Caco-2 (cell line): ENCODE results near the gene CLDN22. TPM values are rescaled to one million over a fixed set of nuclear protein-coding genes. Genes with fewer than 3 reads are reported as not detected.

Source experiments
- BruUV-seq: library from RNA; stranded (reverse); fragments of 400-500 nt; replicated peaks from 2 replicates; lab custom pipeline; 2021; lab: Mats Ljungman, UMichigan
- CTCF ChIA-PET: fragments of 300-600 bp; sonication (Branson Sonifier 250); formaldehyde crosslinking; loops from one replicate; lab custom pipeline; 2022; ENCODE audit warnings: antibody characterized with exemption; lab: Charles Lee
- POLR2A ChIA-PET: fragments of 300-600 bp; sonication (Branson Sonifier 250); formaldehyde crosslinking; loops from one replicate; lab custom pipeline; 2022; ENCODE audit warnings: antibody characterized with exemption; lab: Charles Lee
- DNase-seq, 2 experiments: peaks; one replicate each; pipeline versions ENCODE4 v3.0.0 to v3.0.0-alpha.2; 2020 to 2022
- H3K27me3 ChIP-seq: replicated peaks from 2 replicates; pipeline ENCODE4 v1.6.0; 2011; ENCODE audit warnings: low read length; ENCODE audit not compliant: control insufficient read depth, insufficient read depth
- H3K36me3 ChIP-seq: 2 replicates; pipeline ENCODE4 v1.5.1; 2011; ENCODE audit warnings: low read length; ENCODE audit not compliant: control insufficient read depth, insufficient read depth
- H3K4me1 ChIP-seq: fragments of 250-450 bp; sonication (Bioruptor Pico); 2 replicates; pipeline ENCODE4 v1.5.1; 2020; ENCODE audit warnings: mild to moderate bottlenecking
- H3K4me3 ChIP-seq: 2 replicates; pipeline ENCODE4 v1.5.1; 2011; ENCODE audit warnings: low read depth, mild to moderate bottlenecking, control low read depth, low read length
- H3K9me3 ChIP-seq: fragments of 250-450 bp; sonication (Bioruptor Pico); 2 replicates; pipeline ENCODE4 v1.5.1; 2020; ENCODE audit warnings: mild to moderate bottlenecking, moderate library complexity
- H3K27ac Mint-ChIP-seq: one replicate; pipeline ENCODE4 v1.8.0; 2022; ENCODE audit warnings: mixed read lengths; ENCODE audit not compliant: unreplicated experiment
- H3K27me3 Mint-ChIP-seq: one replicate; pipeline ENCODE4 v1.8.0; 2022; ENCODE audit warnings: mixed read lengths; ENCODE audit not compliant: insufficient read depth, unreplicated experiment
- H3K36me3 Mint-ChIP-seq: one replicate; pipeline ENCODE4 v1.8.0; 2022; ENCODE audit warnings: mild to moderate bottlenecking, mixed read lengths; ENCODE audit not compliant: insufficient read depth, unreplicated experiment
- H3K4me1 Mint-ChIP-seq: one replicate; pipeline ENCODE4 v1.8.0; 2022; ENCODE audit warnings: low read depth, mixed read lengths; ENCODE audit not compliant: unreplicated experiment
- H3K4me3 Mint-ChIP-seq: one replicate; pipeline ENCODE4 v1.8.0; 2022; ENCODE audit warnings: mild to moderate bottlenecking, moderate library complexity, mixed read lengths; ENCODE audit not compliant: unreplicated experiment
- H3K9me3 Mint-ChIP-seq: one replicate; pipeline ENCODE4 v1.8.0; 2022; ENCODE audit warnings: mixed read lengths; ENCODE audit not compliant: unreplicated experiment
- CTCF ChIP-seq, 2 experiments: fragments of 200-600 bp in 1 of 2; IDR thresholded peaks; 1 replicate in 1 of 2; 2 replicates in 1 of 2; pipeline versions ENCODE4 v1.5.1 to v1.8.0; 2011 to 2022; ENCODE audit warnings: antibody characterized with exemption in 1 of 2, control low read depth in 1 of 2, inconsistent platforms in 1 of 2, low read depth in 1 of 2, low read length in 1 of 2, mild to moderate bottlenecking in 1 of 2, moderate library complexity in 1 of 2; ENCODE audit not compliant: insufficient read depth in 1 of 2, severe bottlenecking in 1 of 2, unreplicated experiment in 1 of 2
- intact Hi-C: fragments of 100-400 bp; cut with micrococcal nuclease; formaldehyde crosslinking; loops from one replicate; pipeline ENCODE4 v1.10.0; 2022; ENCODE audit not compliant: unreplicated experiment
- total RNA-seq: library from RNA; stranded (reverse); gene quantifications from 2 replicates; pipeline ENCODE4 v1.2.3, GENCODE V29; 2022

Gene CLDN22
- total RNA-seq, 1 experiment from 2014 or later: not detected

DNA sequence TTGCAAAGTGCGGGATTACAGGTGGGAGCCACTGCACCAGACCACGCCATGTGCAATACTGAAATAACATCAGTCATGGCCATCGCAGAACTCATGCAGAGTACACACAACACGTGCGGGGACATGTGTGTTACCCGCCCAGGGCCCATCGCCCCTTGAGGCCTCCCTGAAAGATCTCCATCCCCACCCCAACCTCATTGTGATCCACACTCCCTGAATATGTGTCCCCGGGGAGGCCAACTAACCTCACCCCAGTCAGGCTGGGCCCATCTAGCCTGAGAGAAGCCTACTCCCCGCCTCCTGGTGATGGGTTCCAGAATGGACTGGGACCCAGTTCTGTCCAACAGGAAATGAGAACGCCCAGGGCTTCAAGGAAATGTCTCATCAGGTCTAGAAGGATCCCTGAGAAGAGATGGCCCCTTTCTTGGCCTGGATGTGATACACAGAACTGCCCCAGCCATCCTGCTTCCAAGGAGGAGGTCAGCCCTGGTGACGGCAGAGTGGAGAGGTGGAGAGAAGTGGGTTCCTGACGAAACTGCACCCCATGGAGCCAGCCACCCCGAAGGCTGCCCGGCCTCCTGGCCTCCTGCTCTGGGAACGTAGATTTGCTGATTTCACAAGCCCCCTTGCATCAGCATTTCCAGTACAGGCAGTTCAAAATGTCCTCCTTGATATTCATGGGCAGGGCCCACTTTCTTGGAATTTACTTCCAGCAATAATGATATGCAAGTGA lies 24.6 kb upstream of the CLDN22 start:
- no peaks in the 10 kb centered on the region for H3K27me3 Mint-ChIP-seq
- H3K9me3 Mint-ChIP-seq: no peaks in the 10 kb centered on the region
- DNase-seq: no peak
- Histone ChIP-seq H3K36me3 (no peaks in the 10 kb centered on the region), H3K27me3 (no peaks in the 10 kb centered on the region), H3K9me3 (no peaks in the 10 kb centered on the region), H3K4me3 (no peak overlapping the region), H3K4me1 (no peaks in the 10 kb centered on the region)
- no TSS peak for BruUV-seq
- no peak overlapping the region for H3K4me3 Mint-ChIP-seq
- ChIA-PET POLR2A (no interaction called here), CTCF (no interaction called here)
- no peaks in the 10 kb centered on the region for H3K36me3 Mint-ChIP-seq
- H3K27ac Mint-ChIP-seq: no peak overlapping the region
- TF ChIP-seq CTCF (IDR thresholded peaks at IDR 0.05; ENCODE audit: insufficient read depth in 1 of 2, low read depth in 1 of 2, low read length in 1 of 2, severe bottlenecking in 1 of 2, unreplicated experiment in 1 of 2): no peak
- no peaks in the 10 kb centered on the region for H3K4me1 Mint-ChIP-seq
- intact Hi-C loops: no loop called here

- no peaks in the 10 kb centered on the region for H3K27me3 Mint-ChIP-seq
- H3K36me3 Mint-ChIP-seq: no peaks in the 10 kb centered on the region
- Histone ChIP-seq H3K4me1 (no peaks in the 10 kb centered on the region), H3K27me3 (no peaks in the 10 kb centered on the region), H3K4me3 (no peak overlapping the region), H3K9me3 (no peaks in the 10 kb centered on the region), H3K36me3 (no peaks in the 10 kb centered on the region)
- ChIA-PET CTCF (no interaction called here), POLR2A (no interaction called here)
- intact Hi-C loops: no loop called here
- no peaks in the 10 kb centered on the region for H3K9me3 Mint-ChIP-seq
- no peak overlapping the region for H3K27ac Mint-ChIP-seq
- TF ChIP-seq CTCF (IDR thresholded peaks at IDR 0.05; ENCODE audit: insufficient read depth in 1 of 2, low read depth in 1 of 2, low read length in 1 of 2, severe bottlenecking in 1 of 2, unreplicated experiment in 1 of 2): no peak
- H3K4me3 Mint-ChIP-seq: no peak overlapping the region
- no peak for DNase-seq
- no TSS peak for BruUV-seq
- no peaks in the 10 kb centered on the region for H3K4me1 Mint-ChIP-seq
Observed at GRCh38 chr4:183343730-183344129, 23.7 kb upstream of the CLDN22 start.

- CTCF ChIA-PET: no interaction called here
Observed at GRCh38 chr4:183342541-183343533, 22.8 kb upstream of the CLDN22 start.

More at GRCh38 chr4:183342541-183343533, 22.8 kb upstream of the CLDN22 start:
- Mint-ChIP-seq H3K4me3 (no peak overlapping the region), H3K4me1 (no peaks in the 10 kb centered on the region), H3K36me3 (no peaks in the 10 kb centered on the region), H3K9me3 (no peaks in the 10 kb centered on the region), H3K27ac (no peak overlapping the region), H3K27me3 (no peaks in the 10 kb centered on the region)
- Histone ChIP-seq H3K27me3 (no peaks in the 10 kb centered on the region), H3K36me3 (no peaks in the 10 kb centered on the region), H3K9me3 (no peaks in the 10 kb centered on the region), H3K4me3 (no peak overlapping the region), H3K4me1 (no peaks in the 10 kb centered on the region)
- BruUV-seq: no TSS peak
- POLR2A ChIA-PET: no interaction called here
- TF ChIP-seq CTCF (IDR thresholded peaks at IDR 0.05; ENCODE audit: insufficient read depth in 1 of 2, low read depth in 1 of 2, low read length in 1 of 2, severe bottlenecking in 1 of 2, unreplicated experiment in 1 of 2): no peak
- intact Hi-C loops: no loop called here
- no peak for DNase-seq
